CD14-positive monocyte (primary cell): ENCODE data around the gene IQSEC3. TPM values are rescaled to one million over a fixed set of nuclear protein-coding genes. Genes with fewer than 3 reads are reported as not detected.

Source experiments
- DNase-seq, 3 donors: peaks; one replicate each; pipeline ENCODE4 v3.0.0-alpha.2; 2011 to 2022
- H2AFZ ChIP-seq: 2 replicates; pipeline ENCODE4 v1.6.0; 2012; ENCODE audit warnings: mild to moderate bottlenecking, low read depth, low read length, inconsistent platforms; ENCODE audit not compliant: insufficient read depth, poor library complexity, severe bottlenecking
- H3K27ac ChIP-seq, 2 donors: 1 replicate in 1 of 2; 2 replicates in 1 of 2; pipeline ENCODE4 v1.5.1; 2012 to 2013; ENCODE audit warnings: low read length in 2 of 2, control low read depth in 1 of 2, inconsistent platforms in 1 of 2, low read depth in 1 of 2, mild to moderate bottlenecking in 1 of 2
- H3K27me3 ChIP-seq, 2 donors: one replicate each; pipeline versions ENCODE4 v1.6.0 to v1.6.1; 2011 to 2013; ENCODE audit warnings: low read length in 2 of 2; ENCODE audit not compliant: control insufficient read depth in 2 of 2, insufficient read depth in 2 of 2
- H3K36me3 ChIP-seq, 2 donors: replicated peaks in 1 of 2; 1 replicate in 1 of 2; 2 replicates in 1 of 2; pipeline versions ENCODE4 v1.5.1 to v1.6.1; 2012 to 2013; ENCODE audit warnings: low read length in 2 of 2, control low read depth in 1 of 2, inconsistent platforms in 1 of 2, mild to moderate bottlenecking in 1 of 2; ENCODE audit not compliant: insufficient read depth in 2 of 2, control insufficient read depth in 1 of 2
- H3K4me1 ChIP-seq, 2 donors: 1 replicate in 1 of 2; 2 replicates in 1 of 2; pipeline versions ENCODE4 v1.5.1 to v1.6.1; 2012 to 2013; ENCODE audit warnings: low read length in 2 of 2, control low read depth in 1 of 2, inconsistent platforms in 1 of 2, mild to moderate bottlenecking in 1 of 2, moderate library complexity in 1 of 2; ENCODE audit not compliant: insufficient read depth in 2 of 2, control insufficient read depth in 1 of 2
- H3K4me2 ChIP-seq: replicated peaks from 2 replicates; pipeline ENCODE3; 2012; ENCODE audit warnings: low read length, moderate library complexity, mild to moderate bottlenecking; ENCODE audit not compliant: poor library complexity, severe bottlenecking; ENCODE audit errors: extremely low read depth
- H3K4me3 ChIP-seq, 3 experiments: fragments of 200-600 bp in 1 of 3; sonication (generic) in 1 of 3; replicated peaks in 1 of 3; 1 replicate in 2 of 3; 2 replicates in 1 of 3; pipeline ENCODE4 v1.5.1; 2011 to 2013; ENCODE audit warnings: low read length in 3 of 3, mild to moderate bottlenecking in 3 of 3, control low read depth in 2 of 3, low read depth in 2 of 3, inconsistent platforms in 1 of 3, moderate library complexity in 1 of 3
- H3K79me2 ChIP-seq: 2 replicates; pipeline ENCODE4 v1.6.0; 2012; ENCODE audit warnings: mild to moderate bottlenecking, control low read depth, inconsistent platforms, low read length, moderate library complexity; ENCODE audit not compliant: insufficient read depth
- H3K9ac ChIP-seq: 2 replicates; pipeline ENCODE4 v1.6.0; 2017; ENCODE audit warnings: low read length, mild to moderate bottlenecking; ENCODE audit not compliant: insufficient read depth, poor library complexity, severe bottlenecking
- H3K9me3 ChIP-seq, 2 donors: replicated peaks in 1 of 2; 1 replicate in 1 of 2; 2 replicates in 1 of 2; pipeline versions ENCODE4 v1.5.1 to v1.6.1; 2012 to 2013; ENCODE audit warnings: low read length in 2 of 2, control low read depth in 1 of 2; ENCODE audit not compliant: control insufficient read depth in 1 of 2, insufficient read depth in 1 of 2
- H4K20me1 ChIP-seq: 2 replicates; pipeline ENCODE4 v1.6.0; 2012; ENCODE audit warnings: mild to moderate bottlenecking, low read length, control low read depth, moderate library complexity; ENCODE audit not compliant: insufficient read depth
- H3K27ac Mint-ChIP-seq, 7 donors: one replicate each; pipeline ENCODE4 v1.8.0; 2020; ENCODE audit warnings: mild to moderate bottlenecking in 7 of 7, mixed read lengths in 7 of 7, moderate library complexity in 6 of 7, inconsistent platforms in 2 of 7
- H3K27me3 Mint-ChIP-seq, 3 donors: one replicate each; pipeline ENCODE4 v1.8.0; 2021 to 2022; ENCODE audit warnings: low read depth in 3 of 3, mild to moderate bottlenecking in 3 of 3, mixed read lengths in 3 of 3, moderate library complexity in 3 of 3, inconsistent platforms in 1 of 3
- H3K36me3 Mint-ChIP-seq, 2 donors: one replicate each; pipeline ENCODE4 v1.8.0; 2020; ENCODE audit warnings: mixed read lengths in 2 of 2, inconsistent platforms in 1 of 2, mild to moderate bottlenecking in 1 of 2
- H3K4me1 Mint-ChIP-seq: one replicate; pipeline ENCODE4 v1.8.0; 2020; ENCODE audit warnings: mild to moderate bottlenecking, mixed read lengths
- H3K4me3 Mint-ChIP-seq, 2 donors: one replicate each; pipeline ENCODE4 v1.8.0; 2020; ENCODE audit warnings: mild to moderate bottlenecking in 2 of 2, mixed read lengths in 2 of 2, moderate library complexity in 1 of 2
- H3K9me3 Mint-ChIP-seq, 7 donors: one replicate each; pipeline ENCODE4 v1.8.0; 2020 to 2022; ENCODE audit warnings: mixed read lengths in 7 of 7, mild to moderate bottlenecking in 6 of 7, moderate library complexity in 6 of 7, inconsistent platforms in 2 of 7
- WGBS: methylation state at CpG from one replicate; pipeline ENCODE4 v1.1.5; 2013; ENCODE audit warnings: missing lambda C conversion rate; ENCODE audit not compliant: insufficient coverage; 5-methylcytosine and 5-hydroxymethylcytosine counted together
- intact Hi-C, 2 donors: fragments of 100-400 bp; cut with micrococcal nuclease; formaldehyde crosslinking; loops; one replicate each; pipeline versions ENCODE4 v1.15.0 to v1.15.1; 2023
- polyA plus RNA-seq, 3 donors: library from polyadenylated mRNA; depleted of rRNA in 1 of 3; unstranded in 2 of 3; stranded (reverse) in 1 of 3; fragments of 300-500 nt in 2 of 3; fragments of >200 nt in 1 of 3; fragmentation: Illumina TruSeq in 2 of 3; gene quantifications; 1 replicate in 2 of 3; 2 replicates in 1 of 3; pipeline ENCODE4 v1.2.3, GENCODE V29; 2012 to 2021
- TF ChIP-seq, protein P1 (sequence below): fragments of 200-600 bp; IDR thresholded peaks from one replicate; pipeline ENCODE4 v1.8.0; 2022; ENCODE audit warnings: antibody characterized with exemption, mild to moderate bottlenecking

The IQSEC3 gene
- polyA plus RNA-seq, 3 donors: not detected

DNA sequence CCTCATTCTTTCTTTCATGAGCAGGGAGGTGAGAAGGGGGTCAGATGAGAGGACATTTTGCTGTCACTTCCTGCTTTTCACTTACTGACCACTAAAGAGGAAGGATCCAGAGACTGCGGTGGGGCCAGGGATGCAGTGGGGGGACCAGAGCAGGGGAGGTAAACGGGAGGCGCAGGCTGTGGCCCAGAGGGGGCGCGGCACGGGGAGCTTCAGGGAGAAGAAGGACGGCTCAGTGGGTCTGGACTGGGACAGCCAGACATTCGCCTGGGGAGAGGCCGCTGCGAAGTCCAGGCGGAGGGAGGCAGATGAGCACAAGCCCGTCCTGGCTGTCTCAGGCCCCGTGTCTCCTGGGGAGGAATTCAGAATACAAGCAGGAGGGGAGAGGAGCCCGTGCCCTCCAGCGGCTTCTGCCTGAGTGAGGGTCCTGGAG is 106.2 kb downstream of the IQSEC3 start:
- Mint-ChIP-seq H3K4me1 (peaks cover 37% of the 10 kb centered on the region), H3K4me3 (peak overlapping the region; percentile 65 to 81), H3K36me3 (no peaks in the 10 kb centered on the region), H3K9me3 (no peaks in the 10 kb centered on the region), H3K27me3 (peaks cover 8 to 26% (median 13%) of the 10 kb centered on the region in 3 donors), H3K27ac (peak overlapping the region in 6 of 7 donors; percentile 11 to 85 (median 64))
- TF ChIP-seq, protein P1, sequence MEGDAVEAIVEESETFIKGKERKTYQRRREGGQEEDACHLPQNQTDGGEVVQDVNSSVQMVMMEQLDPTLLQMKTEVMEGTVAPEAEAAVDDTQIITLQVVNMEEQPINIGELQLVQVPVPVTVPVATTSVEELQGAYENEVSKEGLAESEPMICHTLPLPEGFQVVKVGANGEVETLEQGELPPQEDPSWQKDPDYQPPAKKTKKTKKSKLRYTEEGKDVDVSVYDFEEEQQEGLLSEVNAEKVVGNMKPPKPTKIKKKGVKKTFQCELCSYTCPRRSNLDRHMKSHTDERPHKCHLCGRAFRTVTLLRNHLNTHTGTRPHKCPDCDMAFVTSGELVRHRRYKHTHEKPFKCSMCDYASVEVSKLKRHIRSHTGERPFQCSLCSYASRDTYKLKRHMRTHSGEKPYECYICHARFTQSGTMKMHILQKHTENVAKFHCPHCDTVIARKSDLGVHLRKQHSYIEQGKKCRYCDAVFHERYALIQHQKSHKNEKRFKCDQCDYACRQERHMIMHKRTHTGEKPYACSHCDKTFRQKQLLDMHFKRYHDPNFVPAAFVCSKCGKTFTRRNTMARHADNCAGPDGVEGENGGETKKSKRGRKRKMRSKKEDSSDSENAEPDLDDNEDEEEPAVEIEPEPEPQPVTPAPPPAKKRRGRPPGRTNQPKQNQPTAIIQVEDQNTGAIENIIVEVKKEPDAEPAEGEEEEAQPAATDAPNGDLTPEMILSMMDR: no peak
- Histone ChIP-seq H3K79me2 (no peaks in the 10 kb centered on the region), H3K27me3 (no peaks in the 10 kb centered on the region), H3K4me3 (peak overlapping the region in 1 of 3 experiments; percentile 40), H3K9me3 (no peaks in the 10 kb centered on the region), H3K36me3 (no peaks in the 10 kb centered on the region), H2AFZ (peak overlapping the region; percentile 65), H3K27ac (no peak overlapping the region), H3K4me2 (peak overlapping the region; percentile 48), H3K9ac (no peak overlapping the region), H4K20me1 (no peaks in the 10 kb centered on the region), H3K4me1 (peaks cover 27 to 35% of the 10 kb centered on the region in 2 donors)
- peak; percentile 28 to 53 (median 44) for DNase-seq
- intact Hi-C loops: no loop called here
- WGBS: 51% methylated on average over 13 of the region's 15 CpGs

DNA sequence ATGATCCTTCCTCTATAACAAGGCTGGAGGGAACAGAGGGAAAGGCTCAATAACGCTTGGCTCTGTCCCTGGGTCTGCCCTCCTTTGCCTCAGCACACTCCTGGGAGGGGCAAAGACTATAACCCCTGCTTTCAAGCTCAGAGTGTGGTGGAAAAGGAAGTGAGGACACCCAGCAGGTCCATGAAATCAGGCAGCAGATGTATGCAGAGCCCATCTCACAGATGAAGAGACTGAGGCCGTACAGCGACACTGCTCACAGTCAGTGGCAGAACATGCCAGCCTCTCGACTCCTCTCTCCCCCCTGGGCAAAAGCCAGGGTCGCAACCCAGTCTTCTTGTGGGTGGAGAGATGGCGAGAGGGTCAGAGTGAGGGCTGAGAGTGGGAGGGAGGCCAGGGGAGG is 107.6 kb downstream of the IQSEC3 start:
- Histone ChIP-seq H3K4me1 (peaks cover 23 to 32% of the 10 kb centered on the region in 2 donors), H3K27me3 (no peaks in the 10 kb centered on the region), H3K79me2 (no peaks in the 10 kb centered on the region), H3K9me3 (no peaks in the 10 kb centered on the region), H3K27ac (no peak overlapping the region), H3K36me3 (no peaks in the 10 kb centered on the region), H3K9ac (no peak overlapping the region), H4K20me1 (no peaks in the 10 kb centered on the region), H3K4me2 (no peak overlapping the region), H3K4me3 (no peak overlapping the region), H2AFZ (no peak overlapping the region)
- TF ChIP-seq, protein P1: no peak
- H3K9me3 Mint-ChIP-seq: no peaks in the 10 kb centered on the region
- H3K4me3 Mint-ChIP-seq: no peak overlapping the region
- intact Hi-C loops: no loop called here
- no peaks in the 10 kb centered on the region for H3K36me3 Mint-ChIP-seq
- 100% methylated on average over 1 of the region's 6 CpGs for WGBS
- H3K4me1 Mint-ChIP-seq: peaks cover 32% of the 10 kb centered on the region
- H3K27ac Mint-ChIP-seq: no peak overlapping the region
- H3K27me3 Mint-ChIP-seq: peaks cover 10 to 21% (median 13%) of the 10 kb centered on the region in 3 donors
- no peak for DNase-seq
